Activated T-helper 2 cell treated with anti-CD3 and anti-CD28 coated beads, Interferon-gamma antibody, Interleukin-2, Interleukin-4, amounts not matched to agents 10 μg/mL and 5 μg/mL and 100 μg/mL, durations not matched to agents 14 hours and 24 hours and 36 hours (primary cell): ENCODE results near the gene MAPRE2. TPM values are rescaled to one million over a fixed set of nuclear protein-coding genes. Genes with fewer than 3 reads are reported as not detected.

Experiments used
- total RNA-seq: library from RNA; stranded (reverse); gene quantifications from 2 replicates; pipeline ENCODE4 v1.2.3, GENCODE V29; 2022

The MAPRE2 gene
- total RNA-seq, 1 donor from 2014 or later: 42.7 TPM

Other genes starting within 250 kb of the MAPRE2 start
- gene ZNF397, start 199.6 kb downstream of the MAPRE2 start, total RNA-seq: 14.6 and 18.4 TPM in 2 replicates
- 15.5 and 19.9 TPM in 2 replicates for gene ZSCAN30, start 248.8 kb downstream of the MAPRE2 start, total RNA-seq